HL-60 (cell line): ENCODE results near the gene ZSCAN4.

Source experiments
- DNase-seq, 2 experiments: peaks; one replicate each; pipeline ENCODE4 v3.0.0-alpha.2; 2010 to 2020; ENCODE audit warnings: low read depth in 1 of 2, low spot score in 1 of 2
- H3K27ac ChIP-seq: fragments of 250-450 bp; sonication (Bioruptor Pico); replicated peaks from 2 replicates; pipeline ENCODE4 v1.5.1; 2020; ENCODE audit warnings: mild to moderate bottlenecking, moderate library complexity
- H3K27me3 ChIP-seq: fragments of 250-450 bp; sonication (Bioruptor Pico); 2 replicates; pipeline ENCODE4 v1.5.1; 2021; ENCODE audit warnings: mild to moderate bottlenecking, moderate library complexity; ENCODE audit not compliant: insufficient read depth, poor library complexity, severe bottlenecking
- H3K4me3 ChIP-seq: replicated peaks from 2 replicates; pipeline ENCODE4 v1.5.1; 2011; ENCODE audit warnings: mild to moderate bottlenecking, control low read depth, low read length; ENCODE audit not compliant: insufficient read depth
- CTCF ChIP-seq: IDR thresholded peaks from one replicate; pipeline ENCODE4 v1.5.1; 2011; ENCODE audit warnings: low read length, control low read depth, inconsistent platforms; ENCODE audit not compliant: insufficient read depth
- GABPA ChIP-seq: IDR thresholded peaks from 2 replicates; pipeline ENCODE4 v1.6.1; 2012; ENCODE audit warnings: low read depth
- POLR2AphosphoS5 ChIP-seq: IDR thresholded peaks from 2 replicates; pipeline ENCODE4 v1.6.1; 2012; ENCODE audit warnings: low read depth
- REST ChIP-seq: IDR thresholded peaks from 2 replicates; pipeline ENCODE4 v1.6.1; 2012; ENCODE audit warnings: low read depth; ENCODE audit not compliant: insufficient replicate concordance
- SPI1 ChIP-seq: IDR thresholded peaks from 2 replicates; pipeline ENCODE4 v1.6.1; 2012; ENCODE audit warnings: low read depth, mild to moderate bottlenecking, borderline replicate concordance

Gene ZSCAN4

GRCh38 chr19:57719424-57719823 lies 50.7 kb downstream of the ZSCAN4 start:
- H3K27me3 ChIP-seq: no peaks in the 10 kb centered on the region
- H3K27ac ChIP-seq: no peak overlapping the region
- no peak overlapping the region for H3K4me3 ChIP-seq
- DNase-seq: no peak
- TF ChIP-seq REST (no peak), GABPA (no peak), SPI1 (no peak), POLR2AphosphoS5 (no peak)

GRCh38 chr19:57719901-57720519 lies 51.3 kb downstream of the ZSCAN4 start:
- TF ChIP-seq SPI1 (no peak), GABPA (no peak), POLR2AphosphoS5 (no peak; the same call in 1 of the 2 replicates), REST (no peak), CTCF (no peak)
- no peak for DNase-seq
- no peak overlapping the region for H3K4me3 ChIP-seq
- H3K27ac ChIP-seq: no peak overlapping the region
- no peaks in the 10 kb centered on the region for H3K27me3 ChIP-seq

GRCh38 chr19:57720878-57721277 lies 52.1 kb downstream of the ZSCAN4 start:
- Histone ChIP-seq H3K27me3 (no peaks in the 10 kb centered on the region), H3K27ac (no peak overlapping the region), H3K4me3 (no peak overlapping the region)
- TF ChIP-seq REST: no peak
- TF ChIP-seq POLR2AphosphoS5: no peak
- no peak for TF ChIP-seq CTCF
- TF ChIP-seq GABPA: no peak
- no peak for TF ChIP-seq SPI1
- DNase-seq: no peak
